OCI-M2 (cell line): ENCODE measurements around the gene TIGD3.

ENCODE experiments used
- DNase-seq: peaks from one replicate; lab custom pipeline; 2025; ENCODE audit not compliant: unreplicated experiment; lab: John Stamatoyannopoulos, UW

TIGD3 gene

GRCh38 chr11:65389294-65389980 lies 34.9 kb downstream of the TIGD3 start:
- no peak for DNase-seq

DNA sequence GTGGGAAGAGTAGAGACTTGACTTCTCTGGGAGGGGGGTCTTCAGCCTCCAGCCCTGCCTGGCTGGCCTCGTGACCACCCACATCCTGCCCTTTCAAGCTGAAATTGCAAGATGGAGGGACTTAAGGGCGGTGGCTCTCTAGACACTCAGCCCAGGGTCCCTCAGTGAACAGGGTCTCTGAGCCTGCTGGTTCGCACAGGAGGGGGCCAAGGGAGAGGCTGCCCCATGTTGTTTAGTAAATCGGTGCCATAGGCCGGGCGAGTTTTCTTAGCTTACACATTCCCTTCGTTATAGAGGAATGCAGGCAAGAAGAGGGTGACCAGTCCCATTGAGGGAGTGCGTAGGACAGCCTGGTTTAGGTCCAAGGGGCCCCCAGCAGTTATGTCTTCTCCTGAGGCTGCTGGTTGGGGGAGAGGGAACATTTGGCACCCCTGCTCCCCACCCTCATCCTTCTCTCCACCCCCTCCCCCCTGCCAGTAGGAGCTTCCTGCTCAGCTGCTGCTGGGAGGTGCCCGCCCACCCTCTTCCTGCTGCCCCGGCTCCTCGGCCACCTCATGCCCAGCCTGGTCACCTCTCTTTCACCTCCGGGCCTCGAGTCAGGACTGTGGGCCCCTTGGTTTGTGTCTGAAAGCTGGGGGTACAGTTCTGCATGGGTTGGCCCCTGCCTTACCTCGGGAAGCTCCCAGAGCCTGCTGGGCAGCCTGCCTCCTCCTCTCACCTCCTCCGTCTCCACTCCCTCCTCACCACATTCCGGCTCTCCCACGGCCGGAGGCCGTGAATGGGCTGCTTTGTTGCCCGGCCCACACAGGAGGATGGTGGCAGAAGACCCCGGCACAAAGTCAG lies 35.8 kb downstream of the TIGD3 start:
- no peak for DNase-seq

DNA sequence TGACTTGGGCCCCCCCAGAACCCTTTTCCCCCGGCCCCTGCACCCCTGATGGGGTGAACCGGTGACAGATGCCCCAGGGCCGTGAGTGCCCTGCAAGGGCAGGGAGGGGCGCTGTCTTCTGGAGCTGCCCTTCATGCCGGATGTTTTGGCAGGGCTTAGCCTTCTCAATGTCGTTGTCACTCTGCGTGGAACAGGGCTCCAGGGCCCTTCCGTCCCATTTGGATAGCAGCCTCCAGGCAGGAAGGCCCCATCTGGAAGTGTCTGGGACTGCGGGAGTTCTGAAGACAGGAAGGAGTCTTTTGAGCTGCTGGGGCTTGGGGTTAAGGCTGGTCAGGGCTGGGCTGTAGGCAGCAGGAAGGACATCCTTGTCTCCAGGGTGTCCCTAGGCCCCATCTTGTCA lies 36.4 kb downstream of the TIGD3 start:
- no peak for DNase-seq

- DNase-seq = no peak
These were observed 37.8 kb downstream of the TIGD3 start for GRCh38 chr11:65392186-65392829.

DNA sequence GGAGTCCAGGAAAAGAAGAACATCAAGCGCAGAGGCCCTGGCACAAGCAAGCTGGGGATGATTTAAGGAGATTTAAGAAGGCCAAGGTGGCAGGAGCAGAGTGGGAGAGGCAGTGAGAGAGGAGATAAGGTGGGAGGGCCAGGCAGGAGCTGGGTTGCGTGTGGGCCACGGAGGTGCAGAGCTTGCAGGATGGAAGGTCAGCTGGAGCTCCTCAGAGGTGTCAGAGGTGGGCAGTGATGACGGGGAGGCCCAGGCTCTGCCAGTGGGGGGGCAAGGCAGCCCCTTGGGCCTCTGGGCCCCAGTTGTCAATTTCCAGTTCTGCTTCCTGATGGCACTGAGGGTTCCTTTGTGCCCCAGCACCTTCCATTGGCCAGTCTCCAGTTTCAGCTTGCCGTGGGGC lies 38.3 kb downstream of the TIGD3 start:
- no peak for DNase-seq

DNA sequence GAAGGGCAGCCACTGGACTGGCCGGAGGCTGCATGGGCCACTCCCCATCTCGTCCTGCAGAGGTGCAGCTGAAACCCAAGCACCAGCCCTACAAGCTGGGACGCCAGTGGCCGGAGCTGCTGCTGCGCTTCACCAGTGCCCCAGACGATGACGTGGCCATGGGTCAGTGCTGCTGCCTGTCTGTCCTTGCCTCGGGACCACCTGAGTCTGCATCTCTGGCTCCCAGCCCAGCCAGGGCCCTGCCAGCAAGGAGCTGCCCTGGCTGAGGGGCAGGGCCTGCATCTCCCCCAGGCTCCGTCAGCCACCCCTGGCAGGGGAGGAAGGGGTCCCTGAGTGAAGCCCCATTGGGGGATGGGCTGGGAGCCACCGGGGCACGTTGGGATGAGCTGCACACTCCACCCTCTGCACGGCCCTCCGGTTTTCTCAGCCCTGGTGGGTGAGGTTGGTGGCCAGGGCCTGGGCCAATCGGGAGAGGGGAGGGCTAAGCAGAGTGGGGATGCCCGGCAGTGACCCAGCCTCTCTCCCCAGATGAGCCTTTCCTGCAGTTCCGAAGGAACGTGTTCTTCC lies 39.0 kb downstream of the TIGD3 start:
- DNase-seq = no peak

- DNase-seq = no peak
These were observed 39.6 kb downstream of the TIGD3 start for GRCh38 chr11:65394125-65394536.

GRCh38 chr11:65395961-65396530 lies 41.5 kb downstream of the TIGD3 start:
- DNase-seq = no peak

DNA sequence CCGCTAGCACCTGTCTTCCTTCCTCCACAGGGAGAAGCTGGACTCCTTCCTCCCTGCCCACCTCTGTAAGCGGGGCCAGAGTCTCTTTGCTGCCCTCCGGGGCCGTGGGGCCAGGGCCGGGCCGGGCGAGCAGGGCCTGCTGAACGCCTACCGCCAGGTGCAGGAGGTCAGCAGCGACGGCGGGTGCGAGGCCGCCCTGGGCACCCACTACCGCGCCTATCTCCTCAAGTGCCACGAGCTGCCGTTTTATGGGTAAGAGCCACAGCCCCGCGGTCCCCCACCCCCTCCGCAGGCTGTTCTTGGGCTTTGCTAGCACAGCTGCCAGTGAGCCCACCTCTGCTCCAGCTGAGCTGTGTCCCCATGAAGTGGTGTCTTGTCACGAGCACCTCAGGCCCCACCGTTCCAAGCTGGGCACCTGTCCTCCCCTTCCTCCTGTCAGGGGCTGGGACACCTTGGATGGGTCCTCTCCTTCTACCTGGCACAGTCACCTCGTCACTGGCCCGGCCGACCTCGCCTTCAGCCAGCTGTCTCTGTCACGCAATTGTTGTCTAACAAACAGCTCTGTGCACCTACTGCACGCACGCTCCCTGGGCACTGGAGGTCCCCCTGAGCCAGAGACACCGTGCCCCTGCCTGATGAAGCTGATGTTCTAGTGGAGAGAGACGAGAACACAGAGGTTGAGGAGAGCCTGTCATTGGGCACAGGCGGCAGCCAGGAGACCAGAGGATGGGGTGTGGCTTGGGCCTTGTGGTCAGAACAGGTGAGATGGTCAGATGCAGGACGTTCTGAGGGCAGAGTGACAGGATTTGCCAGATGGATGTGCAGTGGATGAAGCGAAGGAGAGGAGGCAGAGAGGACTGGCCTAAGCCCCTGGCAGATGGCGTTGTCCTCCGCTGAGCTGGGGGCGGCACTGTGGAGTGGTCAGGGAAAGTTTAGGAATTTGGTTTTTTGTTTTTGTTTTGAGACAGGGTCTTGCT lies 42.5 kb downstream of the TIGD3 start:
- DNase-seq = no peak

- no peak for DNase-seq
These were observed 43.9 kb downstream of the TIGD3 start for GRCh38 chr11:65398362-65398910.

DNA sequence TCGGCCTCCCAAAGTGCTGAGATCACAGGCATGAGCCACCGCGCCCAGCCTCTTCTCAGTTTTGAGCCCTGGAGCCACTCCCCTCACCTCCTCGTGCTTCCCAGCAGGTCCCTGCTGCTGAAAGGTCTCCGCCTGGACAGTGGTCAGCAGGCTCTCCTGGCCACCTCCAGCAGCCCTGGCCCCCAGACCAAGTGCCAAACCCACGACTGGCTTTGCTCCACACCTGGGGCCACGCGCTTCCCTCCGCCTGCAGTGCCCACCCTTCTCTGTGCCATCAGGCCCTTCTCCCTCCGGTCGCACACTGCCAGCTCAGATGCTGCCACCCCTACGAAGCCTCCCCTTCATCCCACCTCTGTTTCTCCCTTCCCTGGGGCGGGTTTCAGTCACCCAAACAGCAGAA lies 44.7 kb downstream of the TIGD3 start:
- no peak for DNase-seq

GRCh38 chr11:65399845-65400244 lies 45.3 kb downstream of the TIGD3 start:
- DNase-seq = no peak

DNA sequence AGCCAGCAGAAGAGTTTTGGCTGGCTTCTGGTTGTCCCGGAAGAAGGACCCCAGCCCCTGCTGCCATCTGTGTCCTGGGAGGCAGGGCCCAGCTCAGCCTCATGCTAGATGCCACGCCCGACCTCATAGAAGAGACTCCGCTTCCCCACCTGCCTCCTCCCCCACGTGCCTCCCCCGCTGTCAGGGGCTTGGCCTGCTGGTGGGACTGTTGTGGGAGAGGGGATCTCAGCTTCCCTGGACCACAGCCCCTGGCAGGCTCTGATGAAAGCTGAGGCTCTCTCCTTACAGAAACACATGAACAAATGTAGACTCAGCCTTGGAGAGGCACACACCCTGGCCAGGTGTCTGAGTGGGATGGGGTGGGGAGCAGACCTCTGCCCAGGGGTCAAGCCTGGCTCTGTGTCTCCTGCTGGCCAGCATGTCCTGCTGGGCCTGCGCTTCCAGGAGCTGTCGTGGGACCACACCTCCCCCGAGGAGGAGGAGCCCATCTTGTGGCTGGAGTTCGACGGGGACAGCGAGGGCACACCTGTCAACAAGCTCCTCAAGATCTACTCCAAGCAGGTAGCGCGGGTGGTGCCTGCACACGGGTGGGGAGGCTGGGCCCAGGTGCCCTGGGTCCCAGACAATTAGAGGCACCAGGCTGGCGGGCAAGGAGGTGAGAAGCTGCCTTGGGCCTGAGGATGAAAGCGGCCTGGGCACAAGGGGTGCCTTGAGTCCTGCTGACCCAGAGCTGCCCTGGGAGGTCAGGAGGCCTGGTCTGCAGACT lies 45.9 kb downstream of the TIGD3 start:
- no peak for DNase-seq

DNA sequence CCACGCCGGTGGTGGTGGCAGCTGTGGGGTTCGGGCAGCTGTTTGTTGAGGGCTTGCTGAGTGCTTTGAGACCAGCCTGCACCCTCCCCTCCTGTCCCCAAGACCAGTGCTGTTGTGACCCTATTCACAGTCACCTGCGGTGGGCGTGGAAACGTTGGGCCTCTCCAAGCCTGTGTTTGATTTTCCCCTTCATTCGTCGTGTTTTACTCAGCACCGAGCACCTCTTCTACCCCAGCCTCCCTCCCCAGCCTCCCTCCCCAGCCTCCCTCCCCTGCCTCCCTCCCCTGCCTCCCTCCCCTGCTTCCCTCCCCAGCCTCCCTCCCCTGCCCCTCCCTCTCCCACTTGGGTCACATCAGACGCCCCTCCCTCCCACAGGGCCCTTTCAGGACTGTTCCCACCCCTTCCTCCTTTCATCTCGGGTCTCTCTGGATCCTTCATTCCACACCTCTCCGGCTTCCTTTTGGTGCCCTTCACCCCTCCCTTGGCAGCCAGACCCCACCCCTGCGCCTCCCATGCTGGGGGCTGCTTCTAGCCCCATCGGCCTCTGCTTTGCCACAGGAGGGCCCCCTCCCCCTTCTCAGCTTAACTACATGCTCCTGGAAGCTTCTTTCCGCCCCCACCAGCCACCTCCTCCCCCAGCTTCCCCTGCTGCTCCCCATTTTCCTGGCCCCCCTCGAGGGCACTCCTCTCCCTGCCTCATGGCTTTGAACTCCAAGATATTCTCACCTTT lies 46.7 kb downstream of the TIGD3 start:
- DNase-seq = no peak

DNA sequence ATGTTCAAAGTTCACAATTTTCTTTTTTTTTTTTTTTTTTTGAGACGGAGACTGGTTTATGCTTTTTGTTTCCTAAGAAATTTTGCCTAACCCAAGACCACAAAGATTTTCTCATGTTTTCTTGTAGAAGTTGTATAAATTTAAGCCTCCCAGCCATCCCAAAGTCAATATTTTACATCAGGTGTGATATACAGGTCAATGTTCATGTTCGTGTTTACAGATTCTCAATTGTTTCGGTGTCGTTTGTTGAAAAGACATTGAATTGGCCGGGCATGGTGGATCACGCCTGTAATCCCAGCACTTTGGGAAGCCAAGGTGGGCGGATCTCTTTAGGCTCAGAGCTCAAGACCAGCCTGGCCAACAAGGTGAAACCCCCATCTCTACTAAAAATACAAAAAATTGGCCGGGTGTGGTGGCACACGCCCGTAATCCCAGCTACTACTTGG lies 47.3 kb downstream of the TIGD3 start:
- DNase-seq = no peak

DNA sequence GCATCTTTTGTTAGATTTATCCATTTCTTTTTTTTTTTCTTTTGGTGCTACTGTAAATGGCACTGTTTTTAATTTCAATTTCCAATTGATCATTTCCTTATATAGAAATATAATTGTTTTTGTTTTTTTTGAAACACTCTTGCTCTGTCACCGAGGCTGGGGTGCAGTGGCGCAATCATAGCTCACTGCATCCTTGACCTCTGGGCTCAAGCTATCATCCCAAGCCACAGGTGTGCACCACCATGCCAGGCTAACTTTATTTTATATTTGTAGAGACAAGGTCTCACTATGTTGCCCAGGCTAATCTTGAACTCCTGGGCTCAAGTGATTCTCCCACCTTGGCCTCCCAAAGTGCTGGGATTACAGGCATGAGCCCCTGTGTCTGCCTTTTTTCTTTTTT lies 48.2 kb downstream of the TIGD3 start:
- DNase-seq = no peak

GRCh38 chr11:65403607-65404121 lies 49.1 kb downstream of the TIGD3 start:
- DNase-seq = no peak

- DNase-seq = no peak
These were observed 49.7 kb downstream of the TIGD3 start for GRCh38 chr11:65404210-65404609.
